ENCODE results near the gene MYLK. TPM values are rescaled to one million over a fixed set of nuclear protein-coding genes. Genes with fewer than 3 reads are reported as not detected.

The MYLK gene
- polyA plus RNA-seq, 3 donors = 0.35 to 1.3 (median 0.51) TPM

DNA sequence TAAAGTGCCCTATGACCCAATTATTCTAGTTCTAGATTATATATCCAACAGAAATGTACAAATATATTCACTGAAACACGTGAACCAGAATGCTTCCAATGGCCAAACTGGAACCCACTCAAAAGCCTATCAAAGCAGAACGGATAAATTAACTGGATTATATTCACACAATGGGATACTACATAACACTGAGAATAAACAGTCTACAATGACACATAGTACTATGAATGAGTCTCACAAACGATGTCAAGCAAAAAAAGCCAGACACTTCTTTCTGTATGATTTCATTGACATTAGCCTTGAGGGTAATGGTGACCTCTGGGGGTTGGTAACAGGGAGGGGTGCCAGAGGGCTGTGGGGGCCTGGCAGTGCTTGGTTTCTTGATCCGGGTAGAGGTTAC lies 248.4 kb downstream of the MYLK start:
- Mint-ChIP-seq H3K36me3 (peaks cover 0 to 3% of the 10 kb centered on the region in 2 donors), H3K9me3 (peaks cover 0 to 2% (median 0%) of the 10 kb centered on the region in 7 donors), H3K4me1 (peaks cover 13% of the 10 kb centered on the region), H3K27me3 (ENCODE audit: low read depth in 3 of 3) (peaks cover 0 to 1% (median 0%) of the 10 kb centered on the region in 3 donors), H3K27ac (no peak overlapping the region), H3K4me3 (no peak overlapping the region)
- TF ChIP-seq, protein P1, sequence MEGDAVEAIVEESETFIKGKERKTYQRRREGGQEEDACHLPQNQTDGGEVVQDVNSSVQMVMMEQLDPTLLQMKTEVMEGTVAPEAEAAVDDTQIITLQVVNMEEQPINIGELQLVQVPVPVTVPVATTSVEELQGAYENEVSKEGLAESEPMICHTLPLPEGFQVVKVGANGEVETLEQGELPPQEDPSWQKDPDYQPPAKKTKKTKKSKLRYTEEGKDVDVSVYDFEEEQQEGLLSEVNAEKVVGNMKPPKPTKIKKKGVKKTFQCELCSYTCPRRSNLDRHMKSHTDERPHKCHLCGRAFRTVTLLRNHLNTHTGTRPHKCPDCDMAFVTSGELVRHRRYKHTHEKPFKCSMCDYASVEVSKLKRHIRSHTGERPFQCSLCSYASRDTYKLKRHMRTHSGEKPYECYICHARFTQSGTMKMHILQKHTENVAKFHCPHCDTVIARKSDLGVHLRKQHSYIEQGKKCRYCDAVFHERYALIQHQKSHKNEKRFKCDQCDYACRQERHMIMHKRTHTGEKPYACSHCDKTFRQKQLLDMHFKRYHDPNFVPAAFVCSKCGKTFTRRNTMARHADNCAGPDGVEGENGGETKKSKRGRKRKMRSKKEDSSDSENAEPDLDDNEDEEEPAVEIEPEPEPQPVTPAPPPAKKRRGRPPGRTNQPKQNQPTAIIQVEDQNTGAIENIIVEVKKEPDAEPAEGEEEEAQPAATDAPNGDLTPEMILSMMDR (IDR thresholded peaks at IDR 0.05) = no peak
- Histone ChIP-seq H2AFZ (ENCODE audit: insufficient read depth, low read depth, low read length, poor library complexity, severe bottlenecking) (no peak overlapping the region), H3K36me3 (replicated peaks in 1 of 2; ENCODE audit: control insufficient read depth in 1 of 2, insufficient read depth in 2 of 2, low read length in 2 of 2) (no peaks in the 10 kb centered on the region), H3K4me1 (ENCODE audit: control insufficient read depth in 1 of 2, insufficient read depth in 2 of 2, low read length in 2 of 2) (peaks cover 4 to 9% of the 10 kb centered on the region in 2 donors), H3K27ac (ENCODE audit: low read depth in 1 of 2, low read length in 2 of 2) (no peak overlapping the region), H3K9me3 (replicated peaks in 1 of 2; ENCODE audit: control insufficient read depth in 1 of 2, insufficient read depth in 1 of 2, low read length in 2 of 2) (no peaks in the 10 kb centered on the region), H3K4me2 (replicated peaks; ENCODE audit: extremely low read depth, low read length, poor library complexity, severe bottlenecking) (no peak overlapping the region), H3K4me3 (replicated peaks in 1 of 3; ENCODE audit: low read depth in 2 of 3, low read length in 3 of 3) (no peak overlapping the region), H4K20me1 (ENCODE audit: insufficient read depth, low read length) (no peaks in the 10 kb centered on the region), H3K9ac (ENCODE audit: insufficient read depth, low read length, poor library complexity, severe bottlenecking) (no peak overlapping the region), H3K79me2 (ENCODE audit: insufficient read depth, low read length) (no peaks in the 10 kb centered on the region), H3K27me3 (ENCODE audit: control insufficient read depth in 2 of 2, insufficient read depth in 2 of 2, low read length in 2 of 2) (no peaks in the 10 kb centered on the region)
- WGBS (ENCODE audit: insufficient coverage) = 94% methylated on average over 2 of the region's 4 CpGs
- intact Hi-C loops (cut with micrococcal nuclease) = no loop called here
- DNase-seq = no peak

DNA sequence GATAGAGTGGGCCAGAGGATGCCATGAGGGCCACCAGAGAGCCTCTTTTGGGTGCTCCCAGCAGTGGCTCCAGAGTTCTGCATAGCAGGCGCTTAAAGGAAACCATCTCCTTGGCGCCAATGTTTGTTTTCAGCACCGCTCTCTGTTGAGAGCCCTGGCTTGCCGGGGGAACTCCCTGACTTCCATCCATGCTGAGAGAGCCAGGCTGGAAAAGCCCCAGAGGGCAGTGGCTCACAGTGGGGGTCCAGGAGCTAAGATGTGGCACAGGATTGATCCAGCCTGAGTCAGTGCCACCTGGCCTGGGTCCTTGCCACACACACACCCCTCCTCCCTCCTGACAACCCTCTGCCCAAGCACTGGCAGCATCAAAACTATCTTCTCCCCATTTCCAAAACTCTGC lies 248.9 kb downstream of the MYLK start:
- H3K27ac Mint-ChIP-seq = no peak overlapping the region
- no peaks in the 10 kb centered on the region for H4K20me1 ChIP-seq (ENCODE audit: insufficient read depth, low read length)
- H3K27me3 Mint-ChIP-seq (ENCODE audit: low read depth in 3 of 3) = peaks cover 0 to 1% (median 0%) of the 10 kb centered on the region in 3 donors
- no peak overlapping the region for H3K4me3 ChIP-seq (replicated peaks in 1 of 3; ENCODE audit: low read depth in 2 of 3, low read length in 3 of 3)
- H3K9me3 Mint-ChIP-seq = peaks cover 0 to 2% (median 0%) of the 10 kb centered on the region in 7 donors
- no peak overlapping the region for H3K27ac ChIP-seq (ENCODE audit: low read depth in 1 of 2, low read length in 2 of 2)
- no peak overlapping the region for H3K9ac ChIP-seq (ENCODE audit: insufficient read depth, low read length, poor library complexity, severe bottlenecking)
- WGBS (ENCODE audit: insufficient coverage) = 100% methylated on average over 3 of the region's 4 CpGs
- peaks cover 13% of the 10 kb centered on the region for H3K4me1 Mint-ChIP-seq
- H3K9me3 ChIP-seq (replicated peaks in 1 of 2; ENCODE audit: control insufficient read depth in 1 of 2, insufficient read depth in 1 of 2, low read length in 2 of 2) = no peaks in the 10 kb centered on the region
- TF ChIP-seq, protein P1 (IDR thresholded peaks at IDR 0.05) = no peak
- H3K4me3 Mint-ChIP-seq = no peak overlapping the region
- H3K36me3 Mint-ChIP-seq = peaks cover 0 to 6% of the 10 kb centered on the region in 2 donors
- no peaks in the 10 kb centered on the region for H3K36me3 ChIP-seq (replicated peaks in 1 of 2; ENCODE audit: control insufficient read depth in 1 of 2, insufficient read depth in 2 of 2, low read length in 2 of 2)
- intact Hi-C loops (cut with micrococcal nuclease) = no loop called here
- DNase-seq = no peak
- no peak overlapping the region for H3K4me2 ChIP-seq (replicated peaks; ENCODE audit: extremely low read depth, low read length, poor library complexity, severe bottlenecking)
- no peaks in the 10 kb centered on the region for H3K27me3 ChIP-seq (ENCODE audit: control insufficient read depth in 2 of 2, insufficient read depth in 2 of 2, low read length in 2 of 2)
- peaks cover 4 to 9% of the 10 kb centered on the region in 2 donors for H3K4me1 ChIP-seq (ENCODE audit: control insufficient read depth in 1 of 2, insufficient read depth in 2 of 2, low read length in 2 of 2)
- H3K79me2 ChIP-seq (ENCODE audit: insufficient read depth, low read length) = no peaks in the 10 kb centered on the region
- H2AFZ ChIP-seq (ENCODE audit: insufficient read depth, low read depth, low read length, poor library complexity, severe bottlenecking) = no peak overlapping the region

Measured in CD14-positive monocyte (primary cell).